Measurements from ENCODE around the gene ESRRB.

The ESRRB gene

DNA sequence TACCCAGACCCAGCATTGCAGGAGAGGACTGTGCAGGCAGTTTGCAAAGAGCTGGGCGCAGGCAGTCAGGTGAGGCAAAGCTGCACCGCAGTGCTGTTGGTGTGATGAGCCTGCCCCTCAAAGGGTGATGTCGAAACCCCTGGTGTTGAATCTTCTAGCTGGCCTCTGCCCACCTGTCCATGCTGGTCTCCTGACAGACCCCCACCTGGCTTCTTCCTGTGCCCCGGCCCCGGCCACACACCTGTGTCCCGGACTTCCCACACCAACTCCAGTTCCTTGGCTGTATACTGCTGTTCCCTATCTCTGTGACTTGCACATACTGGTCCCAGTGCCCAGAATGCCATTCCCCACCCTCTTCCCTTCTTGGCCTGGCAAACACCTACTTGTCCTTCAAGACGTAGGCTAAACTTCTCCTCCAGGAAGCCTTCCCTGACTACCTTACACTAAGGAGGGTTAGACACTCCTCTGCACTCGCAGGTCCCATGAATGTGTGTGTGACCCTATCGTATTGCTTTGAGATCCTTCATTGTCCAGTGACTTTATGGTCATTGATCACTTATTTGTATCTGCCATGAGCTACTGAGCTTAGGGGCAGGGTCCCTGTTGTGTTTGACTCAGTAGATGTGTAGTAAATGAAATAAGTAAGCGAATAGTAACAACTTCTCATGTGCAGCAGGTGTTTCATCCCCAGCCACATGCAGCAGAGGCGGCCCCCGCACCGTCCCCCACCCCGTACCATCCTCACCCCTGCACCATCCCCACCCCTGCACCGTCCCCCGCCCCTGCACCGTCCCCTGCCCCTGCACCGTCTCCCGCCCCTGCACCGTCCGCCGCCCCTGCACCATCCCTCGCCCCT, 37.4 kb downstream of the ESRRB start:
- TF ChIP-seq EZH2 (IDR thresholded peaks at IDR 0.05; ENCODE audit: borderline replicate concordance, low read length), result no peak
- TF ChIP-seq, protein P1, sequence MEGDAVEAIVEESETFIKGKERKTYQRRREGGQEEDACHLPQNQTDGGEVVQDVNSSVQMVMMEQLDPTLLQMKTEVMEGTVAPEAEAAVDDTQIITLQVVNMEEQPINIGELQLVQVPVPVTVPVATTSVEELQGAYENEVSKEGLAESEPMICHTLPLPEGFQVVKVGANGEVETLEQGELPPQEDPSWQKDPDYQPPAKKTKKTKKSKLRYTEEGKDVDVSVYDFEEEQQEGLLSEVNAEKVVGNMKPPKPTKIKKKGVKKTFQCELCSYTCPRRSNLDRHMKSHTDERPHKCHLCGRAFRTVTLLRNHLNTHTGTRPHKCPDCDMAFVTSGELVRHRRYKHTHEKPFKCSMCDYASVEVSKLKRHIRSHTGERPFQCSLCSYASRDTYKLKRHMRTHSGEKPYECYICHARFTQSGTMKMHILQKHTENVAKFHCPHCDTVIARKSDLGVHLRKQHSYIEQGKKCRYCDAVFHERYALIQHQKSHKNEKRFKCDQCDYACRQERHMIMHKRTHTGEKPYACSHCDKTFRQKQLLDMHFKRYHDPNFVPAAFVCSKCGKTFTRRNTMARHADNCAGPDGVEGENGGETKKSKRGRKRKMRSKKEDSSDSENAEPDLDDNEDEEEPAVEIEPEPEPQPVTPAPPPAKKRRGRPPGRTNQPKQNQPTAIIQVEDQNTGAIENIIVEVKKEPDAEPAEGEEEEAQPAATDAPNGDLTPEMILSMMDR (IDR thresholded peaks at IDR 0.05; ENCODE audit: low read length), result no peak
- Histone ChIP-seq H3K4me2 (ENCODE audit: low read length) (no peak overlapping the region), H3K4me1 (ENCODE audit: insufficient read depth, low read length, severe bottlenecking) (no peaks in the 10 kb centered on the region), H3K27ac (ENCODE audit: low read depth, low read length, poor library complexity, severe bottlenecking) (no peak overlapping the region), H3F3A (ENCODE audit: insufficient read depth, low read length) (no peaks in the 10 kb centered on the region), H3K9ac (ENCODE audit: low read length) (no peak overlapping the region), H2AFZ (ENCODE audit: low read length) (no peak overlapping the region), H3K79me2 (ENCODE audit: insufficient read depth, low read length) (no peaks in the 10 kb centered on the region), H4K20me1 (ENCODE audit: insufficient read depth, low read length) (no peaks in the 10 kb centered on the region), H3K9me2 (ENCODE audit: low read depth, low read length) (no peaks in the 10 kb centered on the region), H3K27me3 (ENCODE audit: insufficient read depth, low read length) (0 out of 2 replicates have a peak, but pooled peaks cover 3% of the 10 kb centered on the region), H3K4me3 (ENCODE audit: low read depth, low read length, poor library complexity, severe bottlenecking) (no peak overlapping the region), H3K36me3 (ENCODE audit: insufficient read depth, low read length) (no peaks in the 10 kb centered on the region), H3K9me3 (ENCODE audit: low read length) (no peaks in the 10 kb centered on the region)

DNA sequence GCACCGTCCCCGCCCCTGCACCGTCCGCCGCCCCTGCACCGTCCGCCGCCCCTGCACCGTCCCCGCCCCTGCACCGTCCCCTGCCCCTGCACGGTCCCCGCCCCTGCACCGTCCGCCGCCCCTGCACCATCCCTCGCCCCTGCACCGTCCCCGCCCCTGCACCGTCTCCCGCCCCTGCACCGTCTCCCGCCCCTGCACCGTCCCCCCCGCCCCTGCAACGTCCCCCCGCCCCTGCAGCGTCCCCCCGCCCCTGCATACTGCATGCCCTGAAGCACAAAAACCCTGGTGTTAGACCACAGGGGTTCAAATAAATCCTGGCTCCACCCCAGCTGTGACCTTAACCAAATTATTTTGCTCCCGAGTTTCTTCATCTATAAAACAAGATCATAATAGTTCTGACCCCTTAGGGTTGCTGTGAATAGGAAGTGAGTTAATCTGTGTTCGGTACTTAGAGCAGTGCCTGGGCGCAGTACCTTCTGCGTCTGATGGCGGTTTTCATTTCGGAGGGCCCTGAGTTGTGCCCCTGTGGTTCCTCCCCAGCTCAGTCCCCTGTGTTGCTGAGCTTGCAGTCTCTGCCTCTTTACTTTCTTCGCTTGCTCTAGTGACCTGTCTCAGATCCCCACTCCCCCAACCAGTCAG, 38.1 kb downstream of the ESRRB start:
- no peaks in the 10 kb centered on the region for H4K20me1 ChIP-seq (ENCODE audit: insufficient read depth, low read length)
- H3K36me3 ChIP-seq (ENCODE audit: insufficient read depth, low read length), result no peaks in the 10 kb centered on the region
- no peaks in the 10 kb centered on the region for H3K9me2 ChIP-seq (ENCODE audit: low read depth, low read length)
- no peaks in the 10 kb centered on the region for H3K79me2 ChIP-seq (ENCODE audit: insufficient read depth, low read length)
- H2AFZ ChIP-seq (ENCODE audit: low read length), result no peak overlapping the region
- H3K9me3 ChIP-seq (ENCODE audit: low read length), result no peaks in the 10 kb centered on the region
- H3K4me1 ChIP-seq (ENCODE audit: insufficient read depth, low read length, severe bottlenecking), result no peaks in the 10 kb centered on the region
- no peak for TF ChIP-seq EZH2 (IDR thresholded peaks at IDR 0.05; ENCODE audit: borderline replicate concordance, low read length)
- TF ChIP-seq, protein P1 (IDR thresholded peaks at IDR 0.05; ENCODE audit: low read length), result no peak
- no peaks in the 10 kb centered on the region for H3F3A ChIP-seq (ENCODE audit: insufficient read depth, low read length)
- no peak overlapping the region for H3K4me3 ChIP-seq (ENCODE audit: low read depth, low read length, poor library complexity, severe bottlenecking)
- 0 out of 2 replicates have a peak, but pooled peaks cover 3% of the 10 kb centered on the region for H3K27me3 ChIP-seq (ENCODE audit: insufficient read depth, low read length)
- H3K4me2 ChIP-seq (ENCODE audit: low read length), result no peak overlapping the region
- no peak overlapping the region for H3K27ac ChIP-seq (ENCODE audit: low read depth, low read length, poor library complexity, severe bottlenecking)
- no peak overlapping the region for H3K9ac ChIP-seq (ENCODE audit: low read length)

GRCh38 chr14:76419399-76419798, 43.5 kb downstream of the ESRRB start:
- Histone ChIP-seq H3K9me2 (ENCODE audit: low read depth, low read length) (no peaks in the 10 kb centered on the region), H3K27ac (ENCODE audit: low read depth, low read length, poor library complexity, severe bottlenecking) (no peak overlapping the region), H3K9me3 (ENCODE audit: low read length) (no peaks in the 10 kb centered on the region), H3K4me3 (ENCODE audit: low read depth, low read length, poor library complexity, severe bottlenecking) (no peak overlapping the region), H2AFZ (ENCODE audit: low read length) (no peak overlapping the region), H3K27me3 (ENCODE audit: insufficient read depth, low read length) (0 out of 2 replicates have a peak, but pooled peaks cover 3% of the 10 kb centered on the region), H3F3A (ENCODE audit: insufficient read depth, low read length) (no peaks in the 10 kb centered on the region), H4K20me1 (ENCODE audit: insufficient read depth, low read length) (no peaks in the 10 kb centered on the region), H3K36me3 (ENCODE audit: insufficient read depth, low read length) (no peaks in the 10 kb centered on the region), H3K9ac (ENCODE audit: low read length) (no peak overlapping the region), H3K4me1 (ENCODE audit: insufficient read depth, low read length, severe bottlenecking) (no peaks in the 10 kb centered on the region), H3K4me2 (ENCODE audit: low read length) (no peak overlapping the region), H3K79me2 (ENCODE audit: insufficient read depth, low read length) (no peaks in the 10 kb centered on the region)
- TF ChIP-seq EZH2 (IDR thresholded peaks at IDR 0.05; ENCODE audit: borderline replicate concordance, low read length), result no peak
- TF ChIP-seq, protein P1 (IDR thresholded peaks at IDR 0.05; ENCODE audit: low read length), result no peak

Measured in OCI-LY1 (cell line).